Loucy (cell line): Measurements from ENCODE around the gene RAB15.

Experiments
- H2AFZ ChIP-seq: fragments of 200-600 bp; sonication (generic); 2 replicates; pipeline ENCODE4 v1.6.0; 2016; ENCODE audit warnings: antibody characterized with exemption, mild to moderate bottlenecking, low read length, moderate library complexity
- H3F3A ChIP-seq: fragments of 200-600 bp; 2 replicates; pipeline ENCODE4 v1.6.0; 2016; ENCODE audit warnings: antibody characterized with exemption, low read depth, mild to moderate bottlenecking
- H3K27me3 ChIP-seq: fragments of 200-600 bp; sonication (generic); 2 replicates; pipeline ENCODE4 v1.6.1; 2014; ENCODE audit warnings: low read length, mild to moderate bottlenecking; ENCODE audit not compliant: insufficient read depth, poor library complexity, severe bottlenecking
- H3K36me3 ChIP-seq: fragments of 200-600 bp; sonication (generic); 2 replicates; pipeline ENCODE4 v1.6.1; 2016; ENCODE audit warnings: low read length; ENCODE audit not compliant: insufficient read depth
- H3K4me1 ChIP-seq: fragments of 200-600 bp; sonication (generic); 2 replicates; pipeline ENCODE4 v1.5.1; 2014; ENCODE audit warnings: low read length, mild to moderate bottlenecking; ENCODE audit not compliant: insufficient read depth, poor library complexity, severe bottlenecking
- H3K4me2 ChIP-seq: fragments of 200-600 bp; sonication (generic); 2 replicates; pipeline ENCODE4 v1.6.0; 2014; ENCODE audit warnings: antibody characterized with exemption, low read length, low read depth, mild to moderate bottlenecking; ENCODE audit not compliant: poor library complexity, severe bottlenecking
- H3K4me3 ChIP-seq: fragments of 200-600 bp; sonication (generic); 2 replicates; pipeline ENCODE4 v1.5.1; 2014; ENCODE audit warnings: low read length, mild to moderate bottlenecking, mixed read lengths; ENCODE audit not compliant: poor library complexity, severe bottlenecking
- H3K79me2 ChIP-seq: fragments of 200-600 bp; sonication (generic); 2 replicates; pipeline ENCODE4 v1.6.1; 2014; ENCODE audit warnings: low read length; ENCODE audit not compliant: insufficient read depth
- H3K9ac ChIP-seq: fragments of 200-600 bp; sonication (generic); 2 replicates; pipeline ENCODE4 v1.6.0; 2014; ENCODE audit warnings: mild to moderate bottlenecking, low read depth, low read length, moderate library complexity; ENCODE audit not compliant: poor library complexity, severe bottlenecking
- H3K9me2 ChIP-seq: fragments of 200-600 bp; sonication (generic); replicated peaks from 2 replicates; pipeline ENCODE4 v1.6.1; 2016; ENCODE audit warnings: low read depth, low read length, mixed read lengths
- H3K9me3 ChIP-seq: fragments of 200-600 bp; sonication (generic); 2 replicates; pipeline ENCODE4 v1.6.1; 2014; ENCODE audit warnings: mild to moderate bottlenecking, antibody characterized with exemption, low read length, low read depth; ENCODE audit not compliant: insufficient read depth
- H4K20me1 ChIP-seq: fragments of 200-600 bp; sonication (generic); 2 replicates; pipeline ENCODE4 v1.6.0; 2014; ENCODE audit warnings: antibody characterized with exemption, low read length, mild to moderate bottlenecking; ENCODE audit not compliant: insufficient read depth, poor library complexity, severe bottlenecking
- CTCF ChIP-seq: fragments of 200-600 bp; sonication (generic); conservative IDR thresholded peaks from 2 replicates; pipeline ENCODE4 v1.5.1; 2014; ENCODE audit warnings: mild to moderate bottlenecking, antibody characterized with exemption, low read length
- EZH2phosphoT487 ChIP-seq: fragments of 200-600 bp; IDR thresholded peaks from 2 replicates; pipeline ENCODE4 v1.6.1; 2018; ENCODE audit warnings: antibody characterized with exemption, mild to moderate bottlenecking, moderate library complexity, borderline replicate concordance

Gene RAB15

GRCh38 chr14:64931123-64931522 is 41.0 kb downstream of the RAB15 start:
- H3K4me3 ChIP-seq: no peak overlapping the region
- peaks cover 31% of the 10 kb centered on the region; the same call in 1 of the 2 replicates for H3K36me3 ChIP-seq

GRCh38 chr14:64930085-64930843 is 41.9 kb downstream of the RAB15 start:
- H3K4me1 ChIP-seq: peaks cover 45% of the 10 kb centered on the region
- no peak overlapping the region for H2AFZ ChIP-seq
- H3K9ac ChIP-seq: peak overlapping the region; percentile 64
- H3F3A ChIP-seq: peaks cover 15% of the 10 kb centered on the region
- no peaks in the 10 kb centered on the region for H4K20me1 ChIP-seq
- H3K9me3 ChIP-seq: no peaks in the 10 kb centered on the region
- H3K4me3 ChIP-seq: no peak overlapping the region
- peaks cover 13% of the 10 kb centered on the region; the same call in 1 of the 2 replicates for H3K79me2 ChIP-seq
- H3K9me2 ChIP-seq: no peaks in the 10 kb centered on the region
- TF ChIP-seq EZH2phosphoT487 (no peak), CTCF (no peak)
- peak overlapping the region; percentile 71 for H3K4me2 ChIP-seq
- no peaks in the 10 kb centered on the region for H3K27me3 ChIP-seq
- peaks cover 31% of the 10 kb centered on the region; the same call in 1 of the 2 replicates for H3K36me3 ChIP-seq

More at GRCh38 chr14:64931123-64931522, 41.0 kb downstream of the RAB15 start:
- H3K4me2 ChIP-seq: no peak overlapping the region
- H3K9ac ChIP-seq: no peak overlapping the region
- H3F3A ChIP-seq: peaks cover 15% of the 10 kb centered on the region
- peaks cover 13% of the 10 kb centered on the region; the same call in 1 of the 2 replicates for H3K79me2 ChIP-seq
- H2AFZ ChIP-seq: no peak overlapping the region
- no peaks in the 10 kb centered on the region for H3K27me3 ChIP-seq
- peaks cover 50% of the 10 kb centered on the region for H3K4me1 ChIP-seq
- no peaks in the 10 kb centered on the region for H4K20me1 ChIP-seq
- H3K9me3 ChIP-seq: no peaks in the 10 kb centered on the region
- no peaks in the 10 kb centered on the region for H3K9me2 ChIP-seq
- TF ChIP-seq EZH2phosphoT487 (no peak), CTCF (no peak)

- H3K4me3 ChIP-seq: peak overlapping the region; percentile 58
- H3K27me3 ChIP-seq: no peaks in the 10 kb centered on the region
- TF ChIP-seq CTCF (no peak), EZH2phosphoT487 (no peak)
- H4K20me1 ChIP-seq: no peaks in the 10 kb centered on the region
- H3K79me2 ChIP-seq: peaks cover 13% of the 10 kb centered on the region; the same call in 1 of the 2 replicates
- H3K9me2 ChIP-seq: no peaks in the 10 kb centered on the region
- H3K4me2 ChIP-seq: peak overlapping the region; percentile 71
- peak overlapping the region; percentile 64 for H3K9ac ChIP-seq
- H3F3A ChIP-seq: peaks cover 15% of the 10 kb centered on the region
- H2AFZ ChIP-seq: peak overlapping the region; percentile 39; the same call in 1 of the 2 replicates
- peaks cover 45% of the 10 kb centered on the region for H3K4me1 ChIP-seq
- H3K36me3 ChIP-seq: peaks cover 26% of the 10 kb centered on the region; the same call in 1 of the 2 replicates
- H3K9me3 ChIP-seq: no peaks in the 10 kb centered on the region
These were observed 43.1 kb downstream of the RAB15 start for GRCh38 chr14:64929014-64929359.
